Measurements from ENCODE around the gene CIAO2B. TPM values are rescaled to one million over a fixed set of nuclear protein-coding genes. Genes with fewer than 3 reads are reported as not detected.
"Not testable (repeated sequence)": the region's sequence is repeated elsewhere in the genome, so short reads cannot be mapped to it uniquely, and the experiment has no call there.

Gene CIAO2B
- polyA plus RNA-seq, 2 donors, result 139 to 266 TPM

GRCh38 chr16:66948134-66948836, 14.1 kb upstream of the CIAO2B start:
- Histone ChIP-seq H3K27ac (ENCODE audit: low read depth in 2 of 2, low read length in 1 of 2) (no peak overlapping the region), H3K9me3 (ENCODE audit: control insufficient read depth in 2 of 2, insufficient read depth in 1 of 2, low read depth in 1 of 2, low read length in 1 of 2) (no peaks in the 10 kb centered on the region), H3K4me3 (ENCODE audit: low read depth in 1 of 2, low read length in 2 of 2) (peak overlapping the region; percentile 46 to 51), H3K4me1 (ENCODE audit: control insufficient read depth in 2 of 2, insufficient read depth in 2 of 2, low read length in 1 of 2) (peaks cover 0 to 8% of the 10 kb centered on the region in 2 donors), H3K27me3 (ENCODE audit: control insufficient read depth in 1 of 2, insufficient read depth in 2 of 2, low read length in 2 of 2) (no peaks in the 10 kb centered on the region), H3K36me3 (ENCODE audit: control insufficient read depth in 2 of 2, insufficient read depth in 2 of 2, low read length in 1 of 2) (peaks cover 4 to 7% of the 10 kb centered on the region in 2 donors)
- 2 to 4% methylated on average over 42 to 44 of the region's 44 CpGs for WGBS, 2 donors

GRCh38 chr16:66947302-66948065, 13.3 kb upstream of the CIAO2B start:
- Histone ChIP-seq H3K4me3 (ENCODE audit: low read depth in 1 of 2, low read length in 2 of 2) (peak overlapping the region; percentile 46 to 51), H3K4me1 (ENCODE audit: control insufficient read depth in 2 of 2, insufficient read depth in 2 of 2, low read length in 1 of 2) (peaks cover 0 to 8% of the 10 kb centered on the region in 2 donors), H3K27me3 (ENCODE audit: control insufficient read depth in 1 of 2, insufficient read depth in 2 of 2, low read length in 2 of 2) (no peaks in the 10 kb centered on the region), H3K36me3 (ENCODE audit: control insufficient read depth in 2 of 2, insufficient read depth in 2 of 2, low read length in 1 of 2) (peaks cover 10% of the 10 kb centered on the region in 2 donors), H3K9me3 (ENCODE audit: control insufficient read depth in 2 of 2, insufficient read depth in 1 of 2, low read depth in 1 of 2, low read length in 1 of 2) (no peaks in the 10 kb centered on the region), H3K27ac (ENCODE audit: low read depth in 2 of 2, low read length in 1 of 2) (peak overlapping the region in 1 of 2 donors; percentile 44)
- 0% methylated on average over 18 to 22 of the region's 23 CpGs for WGBS, 2 donors

GRCh38 chr16:66946974-66947301, 12.7 kb upstream of the CIAO2B start:
- H3K27ac ChIP-seq (ENCODE audit: low read depth in 2 of 2, low read length in 1 of 2), result no peak overlapping the region
- peaks cover 15 to 16% of the 10 kb centered on the region in 2 donors for H3K36me3 ChIP-seq (ENCODE audit: control insufficient read depth in 2 of 2, insufficient read depth in 2 of 2, low read length in 1 of 2)
- H3K27me3 ChIP-seq (ENCODE audit: control insufficient read depth in 1 of 2, insufficient read depth in 2 of 2, low read length in 2 of 2), result no peaks in the 10 kb centered on the region
- peaks cover 0 to 8% of the 10 kb centered on the region in 2 donors for H3K4me1 ChIP-seq (ENCODE audit: control insufficient read depth in 2 of 2, insufficient read depth in 2 of 2, low read length in 1 of 2)
- no peaks in the 10 kb centered on the region for H3K9me3 ChIP-seq (ENCODE audit: control insufficient read depth in 2 of 2, insufficient read depth in 1 of 2, low read depth in 1 of 2, low read length in 1 of 2)
- whole genome bisulfite sequencing, 2 donors, result 23 to 28% methylated on average over 5 of the region's 5 CpGs
- H3K4me3 ChIP-seq (ENCODE audit: low read depth in 1 of 2, low read length in 2 of 2), result no peak overlapping the region

- 70 to 77% methylated on average over 7 of the region's 7 CpGs for WGBS, 2 donors
- no peaks in the 10 kb centered on the region for H3K27me3 ChIP-seq (ENCODE audit: control insufficient read depth in 1 of 2, insufficient read depth in 2 of 2, low read length in 2 of 2)
Observed at GRCh38 chr16:66946541-66946940, 12.3 kb upstream of the CIAO2B start.

GRCh38 chr16:66945939-66946338, 11.7 kb upstream of the CIAO2B start:
- Histone ChIP-seq H3K4me1 (ENCODE audit: control insufficient read depth in 2 of 2, insufficient read depth in 2 of 2, low read length in 1 of 2) (peaks cover 0 to 8% of the 10 kb centered on the region in 2 donors), H3K4me3 (ENCODE audit: low read depth in 1 of 2, low read length in 2 of 2) (no peak overlapping the region), H3K27me3 (ENCODE audit: control insufficient read depth in 1 of 2, insufficient read depth in 2 of 2, low read length in 2 of 2) (no peaks in the 10 kb centered on the region), H3K36me3 (ENCODE audit: control insufficient read depth in 2 of 2, insufficient read depth in 2 of 2, low read length in 1 of 2) (peaks cover 22 to 25% of the 10 kb centered on the region in 2 donors), H3K27ac (ENCODE audit: low read depth in 2 of 2, low read length in 1 of 2) (no peak overlapping the region), H3K9me3 (ENCODE audit: control insufficient read depth in 2 of 2, insufficient read depth in 1 of 2, low read depth in 1 of 2, low read length in 1 of 2) (no peaks in the 10 kb centered on the region)
- WGBS, 2 donors, result 75 to 82% methylated on average over 4 of the region's 4 CpGs

More at GRCh38 chr16:66946541-66946940, 12.3 kb upstream of the CIAO2B start:
- Histone ChIP-seq H3K27ac (ENCODE audit: low read depth in 2 of 2, low read length in 1 of 2) (no peak overlapping the region), H3K36me3 (ENCODE audit: control insufficient read depth in 2 of 2, insufficient read depth in 2 of 2, low read length in 1 of 2) (peaks cover 19 to 20% of the 10 kb centered on the region in 2 donors), H3K4me3 (ENCODE audit: low read depth in 1 of 2, low read length in 2 of 2) (no peak overlapping the region), H3K4me1 (ENCODE audit: control insufficient read depth in 2 of 2, insufficient read depth in 2 of 2, low read length in 1 of 2) (peaks cover 0 to 8% of the 10 kb centered on the region in 2 donors), H3K9me3 (ENCODE audit: control insufficient read depth in 2 of 2, insufficient read depth in 1 of 2, low read depth in 1 of 2, low read length in 1 of 2) (no peaks in the 10 kb centered on the region)

GRCh38 chr16:66944971-66945370, 10.8 kb upstream of the CIAO2B start:
- not testable (repeated sequence) for H3K9me3 ChIP-seq (ENCODE audit: control insufficient read depth in 2 of 2, insufficient read depth in 1 of 2, low read depth in 1 of 2, low read length in 1 of 2); H3K4me1 ChIP-seq (ENCODE audit: control insufficient read depth in 2 of 2, insufficient read depth in 2 of 2, low read length in 1 of 2); H3K27me3 ChIP-seq (ENCODE audit: control insufficient read depth in 1 of 2, insufficient read depth in 2 of 2, low read length in 2 of 2); H3K4me3 ChIP-seq (ENCODE audit: low read depth in 1 of 2, low read length in 2 of 2); H3K27ac ChIP-seq (ENCODE audit: low read depth in 2 of 2, low read length in 1 of 2)
- 85% methylated on average over 9 of the region's 9 CpGs for WGBS, 2 donors
- H3K36me3 ChIP-seq (ENCODE audit: control insufficient read depth in 2 of 2, insufficient read depth in 2 of 2, low read length in 1 of 2), result peaks cover 31 to 35% of the 10 kb centered on the region in 2 donors

GRCh38 chr16:66944054-66944441, 9.8 kb upstream of the CIAO2B start:
- WGBS, 2 donors, result 83 to 86% methylated on average over 5 of the region's 5 CpGs

GRCh38 chr16:66943426-66944053, 9.3 kb upstream of the CIAO2B start:
- Histone ChIP-seq H3K9me3 (ENCODE audit: control insufficient read depth in 2 of 2, insufficient read depth in 1 of 2, low read depth in 1 of 2, low read length in 1 of 2) (no peaks in the 10 kb centered on the region), H3K4me1 (ENCODE audit: control insufficient read depth in 2 of 2, insufficient read depth in 2 of 2, low read length in 1 of 2) (peaks cover 0 to 5% of the 10 kb centered on the region in 2 donors), H3K27ac (ENCODE audit: low read depth in 2 of 2, low read length in 1 of 2) (no peak overlapping the region), H3K27me3 (ENCODE audit: control insufficient read depth in 1 of 2, insufficient read depth in 2 of 2, low read length in 2 of 2) (no peaks in the 10 kb centered on the region), H3K4me3 (ENCODE audit: low read depth in 1 of 2, low read length in 2 of 2) (no peak overlapping the region), H3K36me3 (ENCODE audit: control insufficient read depth in 2 of 2, insufficient read depth in 2 of 2, low read length in 1 of 2) (peaks cover 31 to 48% of the 10 kb centered on the region in 2 donors)
- 91% methylated on average over 15 of the region's 15 CpGs for WGBS, 2 donors

More at GRCh38 chr16:66944054-66944441, 9.8 kb upstream of the CIAO2B start:
- Histone ChIP-seq H3K4me3 (ENCODE audit: low read depth in 1 of 2, low read length in 2 of 2) (no peak overlapping the region), H3K27ac (ENCODE audit: low read depth in 2 of 2, low read length in 1 of 2) (no peak overlapping the region), H3K9me3 (ENCODE audit: control insufficient read depth in 2 of 2, insufficient read depth in 1 of 2, low read depth in 1 of 2, low read length in 1 of 2) (no peaks in the 10 kb centered on the region), H3K36me3 (ENCODE audit: control insufficient read depth in 2 of 2, insufficient read depth in 2 of 2, low read length in 1 of 2) (peaks cover 31 to 44% of the 10 kb centered on the region in 2 donors), H3K27me3 (ENCODE audit: control insufficient read depth in 1 of 2, insufficient read depth in 2 of 2, low read length in 2 of 2) (no peaks in the 10 kb centered on the region), H3K4me1 (ENCODE audit: control insufficient read depth in 2 of 2, insufficient read depth in 2 of 2, low read length in 1 of 2) (peaks cover 0 to 8% of the 10 kb centered on the region in 2 donors)

- Histone ChIP-seq H3K4me1 (ENCODE audit: control insufficient read depth in 2 of 2, insufficient read depth in 2 of 2, low read length in 1 of 2) (peaks cover 0 to 2% of the 10 kb centered on the region in 2 donors), H3K27me3 (ENCODE audit: control insufficient read depth in 1 of 2, insufficient read depth in 2 of 2, low read length in 2 of 2) (no peaks in the 10 kb centered on the region), H3K4me3 (ENCODE audit: low read depth in 1 of 2, low read length in 2 of 2) (no peak overlapping the region), H3K36me3 (ENCODE audit: control insufficient read depth in 2 of 2, insufficient read depth in 2 of 2, low read length in 1 of 2) (peaks cover 37 to 54% of the 10 kb centered on the region in 2 donors), H3K27ac (ENCODE audit: low read depth in 2 of 2, low read length in 1 of 2) (no peak overlapping the region), H3K9me3 (ENCODE audit: control insufficient read depth in 2 of 2, insufficient read depth in 1 of 2, low read depth in 1 of 2, low read length in 1 of 2) (no peaks in the 10 kb centered on the region)
- 83 to 91% methylated on average over 5 of the region's 5 CpGs for WGBS, 2 donors
Observed at GRCh38 chr16:66942981-66943380, 8.8 kb upstream of the CIAO2B start.

Measured in esophagus (tissue), 2 donors.